Measurements from ENCODE around the gene TMX2. TPM values are rescaled to one million over a fixed set of nuclear protein-coding genes. Genes with fewer than 3 reads are reported as not detected.

The TMX2 gene
- total and polyA plus RNA-seq, 7 donors, result 31.5 to 192 (median 64.6) TPM

DNA sequence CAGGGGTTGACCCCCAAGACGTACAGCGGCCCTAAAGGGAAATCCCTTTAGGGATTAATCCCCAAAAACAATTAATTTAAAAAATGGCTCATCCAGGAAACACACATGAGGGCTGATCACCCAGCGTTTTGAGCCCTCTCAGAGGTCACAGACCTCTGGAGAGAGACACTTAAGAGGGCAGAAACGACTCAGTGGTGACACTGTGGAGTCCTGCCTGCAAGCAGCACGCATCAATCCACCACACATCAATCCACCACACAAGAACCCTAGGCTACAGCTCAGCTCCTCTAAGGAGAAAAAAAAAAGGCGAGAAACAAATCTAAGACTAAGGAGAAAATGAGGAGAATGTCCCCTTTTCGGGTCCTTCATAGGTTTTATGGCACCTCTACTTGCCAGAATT is 16.4 kb downstream of the TMX2 start:
- Histone ChIP-seq H3K36me3 (ENCODE audit: insufficient read depth in 1 of 2, low read depth in 1 of 2) (no peaks in the 10 kb centered on the region), H3K4me1 (no peaks in the 10 kb centered on the region), H3K9me3 (no peaks in the 10 kb centered on the region), H3K4me3 (no peak overlapping the region), H3K27ac (no peak overlapping the region), H3K27me3 (ENCODE audit: insufficient read depth in 3 of 3, low read length in 2 of 3) (no peaks in the 10 kb centered on the region)
- DNase-seq (no peak), ATAC-seq (no peak)
- intact Hi-C loops (cut with DNase I), result no loop called here
- TF ChIP-seq, protein P1, sequence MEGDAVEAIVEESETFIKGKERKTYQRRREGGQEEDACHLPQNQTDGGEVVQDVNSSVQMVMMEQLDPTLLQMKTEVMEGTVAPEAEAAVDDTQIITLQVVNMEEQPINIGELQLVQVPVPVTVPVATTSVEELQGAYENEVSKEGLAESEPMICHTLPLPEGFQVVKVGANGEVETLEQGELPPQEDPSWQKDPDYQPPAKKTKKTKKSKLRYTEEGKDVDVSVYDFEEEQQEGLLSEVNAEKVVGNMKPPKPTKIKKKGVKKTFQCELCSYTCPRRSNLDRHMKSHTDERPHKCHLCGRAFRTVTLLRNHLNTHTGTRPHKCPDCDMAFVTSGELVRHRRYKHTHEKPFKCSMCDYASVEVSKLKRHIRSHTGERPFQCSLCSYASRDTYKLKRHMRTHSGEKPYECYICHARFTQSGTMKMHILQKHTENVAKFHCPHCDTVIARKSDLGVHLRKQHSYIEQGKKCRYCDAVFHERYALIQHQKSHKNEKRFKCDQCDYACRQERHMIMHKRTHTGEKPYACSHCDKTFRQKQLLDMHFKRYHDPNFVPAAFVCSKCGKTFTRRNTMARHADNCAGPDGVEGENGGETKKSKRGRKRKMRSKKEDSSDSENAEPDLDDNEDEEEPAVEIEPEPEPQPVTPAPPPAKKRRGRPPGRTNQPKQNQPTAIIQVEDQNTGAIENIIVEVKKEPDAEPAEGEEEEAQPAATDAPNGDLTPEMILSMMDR (IDR thresholded peaks at IDR 0.05), result no peak
- 71 to 77% (median 77%) methylated on average over 7 of the region's 7 CpGs for WGBS, 3 donors

DNA sequence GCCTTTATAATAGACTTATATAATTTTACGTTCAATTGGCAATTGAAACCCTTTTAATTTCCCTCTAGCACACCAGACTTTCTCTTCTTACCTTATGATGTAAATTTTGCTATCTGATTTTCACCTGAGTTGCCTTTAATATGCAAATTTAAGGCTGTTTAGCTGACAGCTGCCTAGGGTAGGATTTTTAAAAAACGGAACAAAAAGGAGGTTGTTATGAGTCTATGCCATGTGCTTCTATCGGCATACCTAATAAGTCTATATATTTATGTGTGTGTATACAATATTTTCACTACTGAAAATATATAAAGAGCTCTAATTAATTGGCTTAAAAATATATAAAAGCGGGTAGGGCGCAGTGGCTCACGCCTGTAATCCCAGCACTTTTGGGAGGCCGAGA is 17.1 kb downstream of the TMX2 start:
- Histone ChIP-seq H3K27me3 (ENCODE audit: insufficient read depth in 3 of 3, low read length in 2 of 3) (no peaks in the 10 kb centered on the region), H3K4me1 (no peaks in the 10 kb centered on the region), H3K4me3 (no peak overlapping the region), H3K36me3 (ENCODE audit: insufficient read depth in 1 of 2, low read depth in 1 of 2) (peaks cover 0 to 4% of the 10 kb centered on the region in 2 donors), H3K9me3 (no peaks in the 10 kb centered on the region), H3K27ac (no peak overlapping the region)
- TF ChIP-seq, protein P1 (IDR thresholded peaks at IDR 0.05), result no peak
- intact Hi-C loops (cut with DNase I), result no loop called here
- 93 to 96% (median 96%) methylated on average over 7 of the region's 7 CpGs for WGBS, 3 donors
- no peak for ATAC-seq
- no peak for DNase-seq

DNA sequence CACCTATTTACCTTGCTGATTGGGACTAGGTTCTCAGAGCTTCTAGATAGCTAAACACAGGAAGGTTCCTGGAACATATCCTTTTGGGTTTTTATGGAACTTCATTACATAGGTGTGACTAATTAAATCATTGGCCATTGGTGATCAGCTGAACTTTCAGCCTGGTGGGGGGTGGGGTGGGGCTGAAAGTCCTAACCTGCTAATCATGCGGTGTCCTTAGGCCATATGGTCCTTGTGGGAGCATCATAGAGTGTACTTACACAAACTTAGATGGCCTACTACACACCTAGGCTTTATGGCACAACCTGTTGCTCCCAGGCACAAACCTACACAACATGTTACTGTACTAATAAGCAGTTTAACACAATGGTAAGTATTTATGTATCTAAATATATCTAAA is 20.3 kb downstream of the TMX2 start:
- TF ChIP-seq, protein P1 (IDR thresholded peaks at IDR 0.05), result no peak
- DNase-seq, result no peak
- Histone ChIP-seq H3K9me3 (no peaks in the 10 kb centered on the region), H3K36me3 (ENCODE audit: insufficient read depth in 1 of 2, low read depth in 1 of 2) (peaks cover 4 to 15% of the 10 kb centered on the region in 2 donors), H3K27me3 (ENCODE audit: insufficient read depth in 3 of 3, low read length in 2 of 3) (no peaks in the 10 kb centered on the region), H3K27ac (no peak overlapping the region), H3K4me3 (no peak overlapping the region), H3K4me1 (no peaks in the 10 kb centered on the region)
- 85 to 95% (median 92%) methylated on average over 1 of the region's 1 CpG for WGBS, 3 donors
- intact Hi-C loops (cut with DNase I), result no loop called here
- ATAC-seq, result no peak

DNA sequence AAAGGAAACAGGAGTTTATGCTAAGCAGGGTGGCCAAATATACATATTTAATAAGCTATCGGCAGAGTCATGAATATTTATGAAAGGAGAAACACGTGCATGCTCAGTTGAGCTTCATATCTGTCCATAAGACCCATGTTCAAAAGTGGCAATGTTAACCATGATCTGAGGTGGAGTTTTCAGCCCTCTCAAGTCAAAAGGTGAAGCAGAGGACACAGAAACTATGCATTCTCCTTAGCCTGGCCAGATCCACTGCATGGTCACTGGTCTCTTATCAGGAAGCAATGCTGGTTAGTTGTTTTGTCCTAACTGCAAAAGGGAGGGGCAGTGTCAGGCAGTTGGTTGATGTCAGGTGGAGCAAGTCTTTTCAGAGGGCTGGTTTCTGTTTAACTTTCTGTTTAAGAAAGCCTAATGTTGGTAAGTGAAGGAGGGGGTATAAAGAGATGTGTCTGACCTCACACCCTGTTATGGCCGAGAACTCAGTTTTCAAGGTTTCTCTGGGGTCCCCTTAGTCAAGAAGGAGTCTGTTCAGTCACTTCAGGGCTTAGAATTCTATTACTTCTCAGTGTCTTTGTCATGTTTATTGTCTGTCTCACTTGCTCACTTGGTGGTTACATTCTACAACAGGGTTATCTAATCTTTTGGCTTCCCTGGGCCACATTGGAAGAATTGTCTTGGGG is 23.4 kb downstream of the TMX2 start:
- 78 to 80% (median 79%) methylated on average over 3 of the region's 3 CpGs for WGBS, 3 donors
- no peaks in the 10 kb centered on the region for H3K9me3 ChIP-seq
- H3K4me1 ChIP-seq, result peaks cover 4% of the 10 kb centered on the region
- intact Hi-C loops (cut with DNase I), result no loop called here
- H3K36me3 ChIP-seq (ENCODE audit: insufficient read depth in 1 of 2, low read depth in 1 of 2), result peaks cover 8 to 36% of the 10 kb centered on the region in 2 donors
- no peak overlapping the region for H3K27ac ChIP-seq
- no peak overlapping the region for H3K4me3 ChIP-seq
- ATAC-seq, result no peak
- H3K27me3 ChIP-seq (ENCODE audit: insufficient read depth in 3 of 3, low read length in 2 of 3), result no peaks in the 10 kb centered on the region
- no peak for DNase-seq
- TF ChIP-seq, protein P1 (IDR thresholded peaks at IDR 0.05), result no peak
